ENCODE measurements around the gene CEP68.

DNA sequence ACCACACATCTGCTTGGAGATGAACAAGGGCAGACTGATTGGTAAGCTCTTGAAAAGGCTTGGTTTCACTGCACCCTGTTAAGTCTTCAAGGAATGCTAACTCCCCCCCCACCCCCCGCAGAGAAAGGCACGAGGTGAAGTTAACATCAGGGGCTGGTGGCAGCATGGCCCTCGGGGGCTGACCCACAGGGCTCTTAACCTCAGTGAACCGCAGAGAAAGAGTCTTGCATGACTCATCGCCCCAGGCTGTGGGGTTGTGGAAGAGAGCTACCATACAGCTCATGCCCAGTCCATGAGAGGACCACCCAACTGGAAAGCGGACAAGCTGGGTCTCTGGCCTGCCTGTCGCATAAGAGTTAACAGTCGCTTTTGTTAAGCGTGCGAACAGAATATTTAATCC, 10.6 kb upstream of the CEP68 start:
- TF ChIP-seq, protein P1, sequence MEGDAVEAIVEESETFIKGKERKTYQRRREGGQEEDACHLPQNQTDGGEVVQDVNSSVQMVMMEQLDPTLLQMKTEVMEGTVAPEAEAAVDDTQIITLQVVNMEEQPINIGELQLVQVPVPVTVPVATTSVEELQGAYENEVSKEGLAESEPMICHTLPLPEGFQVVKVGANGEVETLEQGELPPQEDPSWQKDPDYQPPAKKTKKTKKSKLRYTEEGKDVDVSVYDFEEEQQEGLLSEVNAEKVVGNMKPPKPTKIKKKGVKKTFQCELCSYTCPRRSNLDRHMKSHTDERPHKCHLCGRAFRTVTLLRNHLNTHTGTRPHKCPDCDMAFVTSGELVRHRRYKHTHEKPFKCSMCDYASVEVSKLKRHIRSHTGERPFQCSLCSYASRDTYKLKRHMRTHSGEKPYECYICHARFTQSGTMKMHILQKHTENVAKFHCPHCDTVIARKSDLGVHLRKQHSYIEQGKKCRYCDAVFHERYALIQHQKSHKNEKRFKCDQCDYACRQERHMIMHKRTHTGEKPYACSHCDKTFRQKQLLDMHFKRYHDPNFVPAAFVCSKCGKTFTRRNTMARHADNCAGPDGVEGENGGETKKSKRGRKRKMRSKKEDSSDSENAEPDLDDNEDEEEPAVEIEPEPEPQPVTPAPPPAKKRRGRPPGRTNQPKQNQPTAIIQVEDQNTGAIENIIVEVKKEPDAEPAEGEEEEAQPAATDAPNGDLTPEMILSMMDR (conservative IDR thresholded peaks at IDR 0.05; ENCODE audit: low read length) = no peak
- no peak for TF ChIP-seq EZH2phosphoT487 (IDR thresholded peaks at IDR 0.05; ENCODE audit: borderline replicate concordance)
